DMS114 treated with DMSO at 0.1 percent for 48 hours (cell line): ENCODE measurements around the gene MAGI2.
A peak's percentile ranks its signal among the peaks of the same experiment; 100 is the strongest.
"Not testable (repeated sequence)": the region's sequence is repeated elsewhere in the genome, so short reads cannot be mapped to it uniquely, and the experiment has no call there.

ENCODE experiments used
- DNase-seq: peaks from one replicate; lab custom pipeline; 2025; ENCODE audit not compliant: unreplicated experiment; lab: John Stamatoyannopoulos, UW

Gene MAGI2

GRCh38 chr7:78023191-78023590 lies 1430.3 kb downstream of the MAGI2 start:
- no peak for DNase-seq

- DNase-seq = no peak
Measured at GRCh38 chr7:78022165-78022564, 1431.3 kb downstream of the MAGI2 start.

- no peak for DNase-seq
Measured at GRCh38 chr7:78020874-78021249, 1432.6 kb downstream of the MAGI2 start.

- peak; percentile 55 for DNase-seq
Measured at GRCh38 chr7:78020136-78020873, 1433.2 kb downstream of the MAGI2 start.

GRCh38 chr7:78019447-78020135 lies 1433.9 kb downstream of the MAGI2 start:
- DNase-seq = peak; percentile 73

GRCh38 chr7:78018641-78019446 lies 1434.6 kb downstream of the MAGI2 start:
- no peak for DNase-seq

- no peak for DNase-seq
Measured at GRCh38 chr7:78017591-78018100, 1435.8 kb downstream of the MAGI2 start.

- no peak for DNase-seq
Measured at GRCh38 chr7:78015574-78016260, 1437.8 kb downstream of the MAGI2 start.

- no peak for DNase-seq
Measured at GRCh38 chr7:78014401-78014800, 1439.1 kb downstream of the MAGI2 start.

- DNase-seq = no peak
Measured at GRCh38 chr7:78013386-78013785, 1440.1 kb downstream of the MAGI2 start.

- DNase-seq = no peak
Measured at GRCh38 chr7:78011642-78012041, 1441.8 kb downstream of the MAGI2 start.

- no peak for DNase-seq
Measured at GRCh38 chr7:78007231-78007630, 1446.2 kb downstream of the MAGI2 start.

GRCh38 chr7:78006063-78006755 lies 1447.3 kb downstream of the MAGI2 start:
- DNase-seq = no peak

GRCh38 chr7:78002715-78003114 lies 1450.8 kb downstream of the MAGI2 start:
- no peak for DNase-seq

GRCh38 chr7:78002021-78002420 lies 1451.4 kb downstream of the MAGI2 start:
- no peak for DNase-seq

- not testable (repeated sequence) for DNase-seq
Measured at GRCh38 chr7:77999168-77999567, 1454.3 kb downstream of the MAGI2 start.

GRCh38 chr7:77995717-77996116 lies 1457.8 kb downstream of the MAGI2 start:
- DNase-seq = no peak

GRCh38 chr7:77993838-77994237 lies 1459.6 kb downstream of the MAGI2 start:
- DNase-seq = no peak

GRCh38 chr7:77991656-77992055 lies 1461.8 kb downstream of the MAGI2 start:
- DNase-seq = no peak

- no peak for DNase-seq
Measured at GRCh38 chr7:77989981-77990566, 1463.4 kb downstream of the MAGI2 start.
